GM13977 (cell line): Measurements from ENCODE around the gene CFAP100.

Source experiments
- DNase-seq: peaks from one replicate; pipeline ENCODE4 v3.0.0; 2012; ENCODE audit warnings: low spot score
- CTCF ChIP-seq: IDR thresholded peaks from 2 replicates; pipeline ENCODE4 v1.5.1; 2012; ENCODE audit warnings: mild to moderate bottlenecking, control low read depth; ENCODE audit not compliant: insufficient read depth; ENCODE audit errors: extremely low read depth, missing control alignments
- in situ Hi-C: fragments of 300-500 bp; cut with MboI; formaldehyde crosslinking; loops from one replicate; pipeline ENCODE4 v1.12.0; 2022; ENCODE audit warnings: low sequenced_read_pairs, low pct_unique_long_range_greater_than_20kb, mixed read lengths, inconsistent platforms; ENCODE audit not compliant: unreplicated experiment

Gene CFAP100

GRCh38 chr3:126451511-126451910 is 56.8 kb downstream of the CFAP100 start:
- DNase-seq, result no peak
- in situ Hi-C loops, result no loop called here
- no peak for TF ChIP-seq CTCF

GRCh38 chr3:126452213-126452612 is 57.5 kb downstream of the CFAP100 start:
- TF ChIP-seq CTCF, result no peak
- in situ Hi-C loops, result no loop called here
- DNase-seq, result no peak

GRCh38 chr3:126454025-126454424 is 59.3 kb downstream of the CFAP100 start:
- DNase-seq, result no peak
- TF ChIP-seq CTCF, result no peak
- in situ Hi-C loops, result no loop called here

GRCh38 chr3:126454437-126455198 is 59.9 kb downstream of the CFAP100 start:
- no peak for DNase-seq
- TF ChIP-seq CTCF, result no peak
- in situ Hi-C loops, result no loop called here

GRCh38 chr3:126456211-126456610 is 61.5 kb downstream of the CFAP100 start:
- TF ChIP-seq CTCF, result no peak
- DNase-seq, result no peak
- in situ Hi-C loops, result no loop called here

GRCh38 chr3:126456766-126457388 is 62.2 kb downstream of the CFAP100 start:
- in situ Hi-C loops, result no loop called here
- TF ChIP-seq CTCF, result no peak
- DNase-seq, result no peak
